SK-N-SH (cell line): Measurements from ENCODE around the gene CENPL. TPM values are rescaled to one million over a fixed set of nuclear protein-coding genes. Genes with fewer than 3 reads are reported as not detected.
A peak's percentile ranks its signal among the peaks of the same experiment; 100 is the strongest.

ENCODE experiments used
- CTCF ChIA-PET: fragments of 300-600, 350-600 bp; formaldehyde crosslinking; extraction: SDS; loops from one replicate; lab custom pipeline; 2021; lab: Yijun Ruan, JAX
- POLR2A ChIA-PET: fragments of 350-600 bp; sonication (Branson Sonifier 250); formaldehyde crosslinking; extraction: SDS; loops from one replicate; lab custom pipeline; 2020; ENCODE audit warnings: antibody characterized with exemption, inconsistent platforms; lab: Yijun Ruan, JAX
- DNase-seq: peaks from one replicate; pipeline ENCODE4 v3.0.0; 2012
- H2AFZ ChIP-seq: fragments of 200-600 bp; sonication (generic); 2 replicates; pipeline ENCODE4 v1.8.1; 2016; ENCODE audit warnings: antibody characterized with exemption, mild to moderate bottlenecking, low read depth
- H3F3A ChIP-seq: fragments of 200-600 bp; sonication (generic); replicated peaks from 2 replicates; pipeline ENCODE3; 2016; ENCODE audit warnings: antibody characterized with exemption, mild to moderate bottlenecking; ENCODE audit not compliant: insufficient read depth
- H3K27ac ChIP-seq, 2 experiments: fragments of 200-500 bp in 1 of 2; fragments of 200-600 bp in 1 of 2; sonication (Bioruptor generic) in 1 of 2; sonication (generic), shearing (Covaris generic) in 1 of 2; 2 replicates each; pipeline versions ENCODE4 v1.5.1 to v1.6.1; 2014 to 2016; ENCODE audit warnings: low read depth in 2 of 2, inconsistent platforms in 1 of 2, low read length in 1 of 2, mild to moderate bottlenecking in 1 of 2, mixed read lengths in 1 of 2
- H3K27me3 ChIP-seq: fragments of 200-600 bp; sonication (generic), shearing (Covaris generic); 2 replicates; pipeline ENCODE4 v1.6.1; 2016; ENCODE audit warnings: mixed run types; ENCODE audit not compliant: insufficient read depth
- H3K36me3 ChIP-seq, 2 experiments: fragments of 200-500 bp in 1 of 2; fragments of 200-600 bp in 1 of 2; sonication (Bioruptor generic) in 1 of 2; sonication (generic) in 1 of 2; replicated peaks in 1 of 2; 2 replicates each; pipeline versions ENCODE3 to v1.5.1; 2014 to 2016; ENCODE audit warnings: low read length in 1 of 2, mild to moderate bottlenecking in 1 of 2; ENCODE audit not compliant: insufficient read depth in 2 of 2, control insufficient read depth in 1 of 2
- H3K4me1 ChIP-seq, 2 experiments: fragments of 200-500 bp in 1 of 2; fragments of 200-600 bp in 1 of 2; sonication (Bioruptor generic) in 1 of 2; sonication (generic), shearing (Covaris generic) in 1 of 2; 2 replicates each; pipeline versions ENCODE4 v1.5.1 to v1.6.1; 2014 to 2016; ENCODE audit warnings: low read depth in 1 of 2, low read length in 1 of 2, mixed run types in 1 of 2; ENCODE audit not compliant: insufficient read depth in 2 of 2, control insufficient read depth in 1 of 2
- H3K4me2 ChIP-seq: fragments of 200-600 bp; sonication (generic), shearing (Covaris generic); 2 replicates; pipeline ENCODE4 v1.6.1; 2017; ENCODE audit warnings: mixed run types
- H3K4me3 ChIP-seq, 2 experiments: fragments of 200-500 bp in 1 of 2; fragments of 200-600 bp in 1 of 2; sonication (Bioruptor generic) in 1 of 2; sonication (generic), shearing (Covaris generic) in 1 of 2; 2 replicates each; pipeline versions ENCODE4 v1.5.1 to v1.8.1; 2014 to 2016; ENCODE audit warnings: low read depth in 2 of 2, inconsistent platforms in 1 of 2, low read length in 1 of 2, mild to moderate bottlenecking in 1 of 2, mixed read lengths in 1 of 2, moderate library complexity in 1 of 2
- H3K79me2 ChIP-seq: fragments of 200-600 bp; sonication (generic); 2 replicates; pipeline ENCODE4 v1.8.1; 2017; ENCODE audit warnings: mild to moderate bottlenecking; ENCODE audit not compliant: insufficient read depth
- H3K9ac ChIP-seq: fragments of 200-600 bp; sonication (generic); 2 replicates; pipeline ENCODE4 v1.6.1; 2017; ENCODE audit warnings: mixed run types
- H3K9me2 ChIP-seq: fragments of 200-600 bp; sonication (generic); 2 replicates; pipeline ENCODE4 v1.6.1; 2017; ENCODE audit warnings: mixed run types
- H3K9me3 ChIP-seq: fragments of 200-600 bp; sonication (generic); 2 replicates; pipeline ENCODE4 v1.6.1; 2017; ENCODE audit warnings: mixed run types, mild to moderate bottlenecking, moderate library complexity
- H4K20me1 ChIP-seq: fragments of 200-600 bp; sonication (generic); 2 replicates; pipeline ENCODE4 v1.6.1; 2017; ENCODE audit warnings: mild to moderate bottlenecking, mixed run types; ENCODE audit not compliant: insufficient read depth
- EZH2phosphoT487 ChIP-seq: fragments of 200-600 bp; sonication (generic); IDR thresholded peaks from 2 replicates; pipeline ENCODE4 v1.6.1; 2017; ENCODE audit warnings: low read depth, mixed run types, mild to moderate bottlenecking, antibody characterized with exemption, moderate library complexity, borderline replicate concordance
- GABPA ChIP-seq: IDR thresholded peaks from 2 replicates; pipeline ENCODE4 v1.4.0; 2012; ENCODE audit warnings: low read depth, mild to moderate bottlenecking
- GATA2 ChIP-seq: sonication (generic); formaldehyde crosslinking; IDR thresholded peaks from 2 replicates; pipeline ENCODE4 v1.5.0; 2020; ENCODE audit warnings: mild to moderate bottlenecking, missing genetic modification reagents
- TAF1 ChIP-seq: IDR thresholded peaks from 2 replicates; pipeline ENCODE4 v1.6.1; 2012; ENCODE audit warnings: low read depth, mild to moderate bottlenecking, low read length, moderate library complexity, borderline replicate concordance
- TCF12 ChIP-seq: IDR thresholded peaks from 2 replicates; pipeline ENCODE4 v1.4.0; 2012
- USF2 ChIP-seq: fragments of 150-350 bp; IDR thresholded peaks from 2 replicates; pipeline ENCODE4 v1.6.1; 2017; ENCODE audit warnings: antibody characterized with exemption, low read length, low read depth, borderline replicate concordance
- WGBS: methylation state at CpG from one replicate; pipeline ENCODE4 v1.1.6; 2017; ENCODE audit warnings: low lambda C conversion rate; 5-methylcytosine and 5-hydroxymethylcytosine counted together
- polyA plus RNA-seq, 3 experiments: library from polyadenylated mRNA; depleted of rRNA; stranded (reverse); fragments of >200 nt; gene quantifications; 2 replicates each; pipeline ENCODE4 v1.2.3, GENCODE V29; 2012

CENPL gene
- polyA plus RNA-seq, 1 of the 3 experiments (the other 2 are of a cell fraction): 4.0 TPM

DNA sequence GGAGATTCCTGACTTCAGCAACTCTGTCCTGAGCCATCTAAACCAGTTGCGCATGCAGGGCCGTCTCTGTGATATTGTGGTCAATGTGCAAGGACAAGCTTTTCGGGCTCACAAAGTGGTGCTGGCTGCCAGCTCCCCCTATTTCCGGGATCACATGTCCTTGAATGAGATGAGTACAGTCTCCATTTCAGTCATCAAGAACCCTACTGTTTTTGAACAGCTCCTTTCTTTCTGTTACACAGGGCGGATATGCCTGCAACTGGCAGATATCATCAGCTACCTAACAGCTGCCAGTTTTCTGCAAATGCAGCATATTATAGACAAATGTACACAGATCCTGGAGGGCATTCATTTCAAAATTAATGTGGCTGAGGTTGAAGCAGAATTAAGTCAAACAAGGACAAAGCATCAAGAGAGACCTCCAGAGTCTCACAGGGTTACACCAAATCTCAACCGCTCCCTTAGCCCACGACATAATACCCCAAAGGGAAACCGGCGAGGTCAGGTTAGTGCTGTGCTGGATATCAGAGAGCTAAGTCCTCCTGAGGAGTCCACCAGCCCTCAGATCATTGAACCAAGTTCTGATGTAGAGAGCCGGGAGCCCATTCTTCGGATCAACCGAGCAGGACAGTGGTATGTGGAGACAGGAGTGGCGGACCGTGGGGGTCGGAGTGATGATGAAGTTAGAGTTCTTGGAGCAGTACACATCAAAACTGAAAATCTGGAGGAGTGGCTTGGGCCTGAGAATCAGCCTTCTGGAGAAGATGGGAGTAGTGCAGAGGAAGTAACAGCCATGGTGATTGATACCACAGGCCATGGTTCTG is 45.8 kb upstream of the CENPL start:
- DNase-seq: peak; percentile 36
- Histone ChIP-seq H3K4me3 (no peak overlapping the region), H3K9ac (no peak overlapping the region), H3F3A (peaks cover 36% of the 10 kb centered on the region), H3K36me3 (peaks cover 37 to 48% of the 10 kb centered on the region in 2 experiments), H2AFZ (no peak overlapping the region), H3K4me2 (no peak overlapping the region), H3K9me3 (no peaks in the 10 kb centered on the region), H3K79me2 (peaks cover 39% of the 10 kb centered on the region), H3K4me1 (peaks cover 5 to 27% of the 10 kb centered on the region in 2 experiments; a peak in 2 of 4 replicates), H3K27ac (peak overlapping the region in 1 of 2 experiments; percentile 97; a peak in 2 of 4 replicates), H4K20me1 (peaks cover 18% of the 10 kb centered on the region), H3K9me2 (no peaks in the 10 kb centered on the region), H3K27me3 (no peaks in the 10 kb centered on the region)
- TF ChIP-seq GATA2 (CRISPR knock-in tag): peak; percentile 55
- TF ChIP-seq TCF12: no peak
- CTCF ChIA-PET: interaction anchor here (0.6 kb wide), 1 partner anchor 281 kb away, joined by 3 read pairs; no protein-coding TSS in a partner anchor
- POLR2A ChIA-PET: no interaction called here
- WGBS: 94% methylated on average over 15 of the region's 15 CpGs

DNA sequence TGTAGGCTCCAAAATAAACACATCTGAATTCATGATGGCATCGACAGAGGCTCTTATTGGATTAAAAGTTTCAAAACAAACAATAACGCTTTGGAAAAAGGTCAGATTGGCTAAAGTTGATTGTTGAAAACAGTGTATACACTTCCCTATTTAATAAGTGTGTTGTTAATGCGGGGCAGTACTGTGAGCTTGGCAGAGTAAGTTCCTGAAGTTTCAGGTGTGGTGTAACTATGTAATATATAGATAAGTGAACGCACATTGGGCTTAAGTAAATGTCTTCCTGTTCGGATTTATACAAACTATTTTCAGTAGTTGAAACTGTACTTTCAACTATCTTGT is 44.3 kb upstream of the CENPL start:
- H3F3A ChIP-seq: peaks cover 49% of the 10 kb centered on the region
- peak overlapping the region; percentile 79 for H3K9ac ChIP-seq
- peaks cover 33% of the 10 kb centered on the region for H4K20me1 ChIP-seq
- H3K9me3 ChIP-seq: no peaks in the 10 kb centered on the region
- H3K27ac ChIP-seq: peak overlapping the region; percentile 74 to 97
- no peaks in the 10 kb centered on the region for H3K9me2 ChIP-seq
- H2AFZ ChIP-seq: peak overlapping the region; percentile 67
- 9% methylated on average over 5 of the region's 5 CpGs for WGBS
- peak overlapping the region; percentile 79 for H3K4me2 ChIP-seq
- H3K79me2 ChIP-seq: peaks cover 47% of the 10 kb centered on the region
- peaks cover 51 to 60% of the 10 kb centered on the region in 2 experiments for H3K36me3 ChIP-seq
- TF ChIP-seq EZH2phosphoT487: no peak
- no peak for TF ChIP-seq GATA2 (CRISPR knock-in tag)
- TF ChIP-seq TAF1: no peak
- no peak for TF ChIP-seq USF2
- TF ChIP-seq GABPA: no peak
- peak overlapping the region; percentile 82 to 90 for H3K4me3 ChIP-seq
- CTCF ChIA-PET: interaction anchor here (1.6 kb wide), 1 partner anchor 438 kb away, joined by 4 read pairs; no protein-coding TSS in a partner anchor
- POLR2A ChIA-PET: interaction anchor here (1.0 to 2.5 kb wide), 7 partner anchors 23 to 154 kb away, joined by 4 to 14 read pairs (median 6); partner anchors contain the start of genes CENPL, DARS2, KLHL20 and RC3H1
- H3K4me1 ChIP-seq: peaks cover 11 to 38% of the 10 kb centered on the region in 2 experiments; a peak in 3 of 4 replicates
- no peaks in the 10 kb centered on the region for H3K27me3 ChIP-seq
- DNase-seq: no peak
